K562 (cell line): ENCODE results near the gene FYB1. TPM values are rescaled to one million over a fixed set of nuclear protein-coding genes. Genes with fewer than 3 reads are reported as not detected.

ENCODE experiments used
- ATF3 ChIP-seq, 2 experiments: fragments of 450-650 bp in 1 of 2; sonication (generic) in 1 of 2; formaldehyde crosslinking in 1 of 2; IDR thresholded peaks in 1 of 2; conservative IDR thresholded peaks in 1 of 2; 2 replicates each; pipeline versions ENCODE4 v1.6.1 to v1.8.1; 2016 to 2023; ENCODE audit warnings: mild to moderate bottlenecking in 2 of 2, moderate library complexity in 2 of 2, inconsistent platforms in 1 of 2, missing genetic modification reagents in 1 of 2
- ATF7 ChIP-seq: fragments of 450-650 bp; IDR thresholded peaks from 2 replicates; pipeline ENCODE4 v1.7.1; 2014; ENCODE audit warnings: mild to moderate bottlenecking, moderate library complexity
- CXXC5 ChIP-seq: fragments of 250-450 bp; sonication (Bioruptor Pico); IDR thresholded peaks from 2 replicates; pipeline ENCODE4 v1.8.0; 2022; ENCODE audit warnings: inconsistent platforms, mild to moderate bottlenecking, moderate library complexity
- ESRRA ChIP-seq: fragments of 450-650 bp; IDR thresholded peaks from 2 replicates; pipeline ENCODE4 v1.6.1; 2014; ENCODE audit warnings: low read depth, mild to moderate bottlenecking, moderate library complexity, borderline replicate concordance
- JUND ChIP-seq, 2 experiments: IDR thresholded peaks; 2 replicates in 1 of 2; 3 replicates in 1 of 2; pipeline ENCODE4 v1.6.1; 2011; ENCODE audit warnings: borderline replicate concordance in 2 of 2, low read depth in 2 of 2, low read length in 2 of 2, improper control_type of control experiment in 1 of 2, missing biosample characterization in 1 of 2, missing genetic modification characterization in 1 of 2, missing genetic modification reagents in 1 of 2
- L3MBTL2 ChIP-seq: fragments of 450-650 bp; IDR thresholded peaks from 2 replicates; pipeline ENCODE4 v1.6.1; 2016; ENCODE audit warnings: mild to moderate bottlenecking, moderate library complexity
- MAFF ChIP-seq: IDR thresholded peaks from 2 replicates; pipeline ENCODE4 v1.6.1; 2012; ENCODE audit warnings: low read length, improper control_type of control experiment
- MTA2 ChIP-seq: fragments of 450-650 bp; IDR thresholded peaks from 2 replicates; pipeline ENCODE4 v1.6.1; 2016; ENCODE audit warnings: low read depth
- RFX7 ChIP-seq: fragments of 250-450 bp; sonication (Bioruptor Pico); IDR thresholded peaks from 2 replicates; pipeline ENCODE4 v1.5.1; 2021; ENCODE audit warnings: mild to moderate bottlenecking
- TAL1 ChIP-seq: fragments of 450-650 bp; IDR thresholded peaks from 2 replicates; pipeline ENCODE4 v1.6.1; 2016; ENCODE audit warnings: mild to moderate bottlenecking
- THRAP3 ChIP-seq: fragments of 450-650 bp; IDR thresholded peaks from 2 replicates; pipeline ENCODE4 v1.6.1; 2016; ENCODE audit warnings: mild to moderate bottlenecking, inconsistent platforms, borderline replicate concordance
- TRIM24 ChIP-seq, 2 experiments: fragments of 450-650 bp; IDR thresholded peaks; 2 replicates each; pipeline ENCODE4 v1.6.1; 2016
- XRCC4 ChIP-seq: IDR thresholded peaks from one replicate; pipeline ENCODE4 v1.6.1; 2011; ENCODE audit not compliant: insufficient read depth, insufficient read length; ENCODE audit errors: extremely low read depth
- ZNF57 ChIP-seq: fragments of 450-650 bp; formaldehyde crosslinking; IDR thresholded peaks from 2 replicates; pipeline ENCODE4 v1.4.0; 2020; ENCODE audit warnings: mild to moderate bottlenecking, moderate library complexity
- polyA plus RNA-seq, 8 experiments: library from polyadenylated mRNA; depleted of rRNA in 4 of 8; stranded (reverse) in 5 of 8; unstranded in 3 of 8; fragments of >200 nt; fragmentation: Nextera tagmentation in 2 of 8; fragmentation: Illumina TruSeq in 1 of 8; extraction: Ambion mirVana in 2 of 8; extraction: Trizol in 1 of 8; gene quantifications; 2 replicates each; pipeline versions ENCODE4 v1.2.1 to v1.2.3, GENCODE V29; 2011 to 2014; ENCODE audit warnings: inconsistent platforms in 1 of 8, missing spikeins in 1 of 8
- total RNA-seq, 7 experiments: library from RNA; depleted of rRNA in 6 of 7; stranded (reverse); fragments of >200 nt in 6 of 7; fragmentation: Illumina TruSeq in 2 of 7; extraction: Trizol in 2 of 7; gene quantifications; 2 replicates each; pipeline versions ENCODE4 v1.2.1 to v1.2.3, GENCODE V29; 2011 to 2021; ENCODE audit warnings: low replicate concordance in 1 of 7
- TF ChIP-seq, protein P1 (sequence below): sonication (generic); formaldehyde crosslinking; IDR thresholded peaks from 2 replicates; pipeline ENCODE4 v1.8.0; 2023; ENCODE audit warnings: mild to moderate bottlenecking, missing genetic modification reagents
- TF ChIP-seq, protein P2 (sequence below): fragments of 450-650 bp; IDR thresholded peaks from 2 replicates; pipeline ENCODE4 v1.6.1; 2017; ENCODE audit warnings: antibody characterized with exemption, mild to moderate bottlenecking
- TF ChIP-seq, protein P3 (sequence below): fragments of 250-450 bp; sonication (Bioruptor Pico); IDR thresholded peaks from 2 replicates; pipeline ENCODE4 v1.8.0; 2022; ENCODE audit warnings: inconsistent platforms

Gene FYB1
- total and polyA plus RNA-seq, 9 of the 15 experiments (the other 6 are each of a cell fraction or from before 2014, with no cell fraction given) = 4.7 to 31.5 (median 9.7) TPM

DNA sequence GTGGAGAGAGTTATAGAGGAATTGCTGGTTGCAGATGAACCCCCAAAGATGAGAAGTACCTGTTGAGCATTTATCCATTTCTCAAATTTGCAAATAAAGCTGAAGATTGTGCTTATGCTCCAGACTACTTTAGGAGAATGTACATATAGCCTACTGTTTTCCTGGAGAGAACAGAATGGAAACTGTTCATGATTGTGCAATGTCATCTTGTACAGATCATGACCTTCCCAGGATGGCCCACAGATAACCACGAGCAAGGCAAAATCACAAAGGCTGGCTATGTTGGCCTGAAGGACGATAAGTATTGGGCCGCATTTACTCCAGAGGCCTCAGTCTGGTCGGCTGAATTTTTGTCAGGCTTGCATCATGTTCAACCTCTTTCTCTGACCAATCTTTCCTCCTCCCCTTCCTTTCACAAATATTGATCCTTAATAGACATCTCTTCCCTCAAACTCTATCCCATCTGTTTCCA lies 116.6 kb downstream of the FYB1 start (continued):
- TF ChIP-seq, protein P1, sequence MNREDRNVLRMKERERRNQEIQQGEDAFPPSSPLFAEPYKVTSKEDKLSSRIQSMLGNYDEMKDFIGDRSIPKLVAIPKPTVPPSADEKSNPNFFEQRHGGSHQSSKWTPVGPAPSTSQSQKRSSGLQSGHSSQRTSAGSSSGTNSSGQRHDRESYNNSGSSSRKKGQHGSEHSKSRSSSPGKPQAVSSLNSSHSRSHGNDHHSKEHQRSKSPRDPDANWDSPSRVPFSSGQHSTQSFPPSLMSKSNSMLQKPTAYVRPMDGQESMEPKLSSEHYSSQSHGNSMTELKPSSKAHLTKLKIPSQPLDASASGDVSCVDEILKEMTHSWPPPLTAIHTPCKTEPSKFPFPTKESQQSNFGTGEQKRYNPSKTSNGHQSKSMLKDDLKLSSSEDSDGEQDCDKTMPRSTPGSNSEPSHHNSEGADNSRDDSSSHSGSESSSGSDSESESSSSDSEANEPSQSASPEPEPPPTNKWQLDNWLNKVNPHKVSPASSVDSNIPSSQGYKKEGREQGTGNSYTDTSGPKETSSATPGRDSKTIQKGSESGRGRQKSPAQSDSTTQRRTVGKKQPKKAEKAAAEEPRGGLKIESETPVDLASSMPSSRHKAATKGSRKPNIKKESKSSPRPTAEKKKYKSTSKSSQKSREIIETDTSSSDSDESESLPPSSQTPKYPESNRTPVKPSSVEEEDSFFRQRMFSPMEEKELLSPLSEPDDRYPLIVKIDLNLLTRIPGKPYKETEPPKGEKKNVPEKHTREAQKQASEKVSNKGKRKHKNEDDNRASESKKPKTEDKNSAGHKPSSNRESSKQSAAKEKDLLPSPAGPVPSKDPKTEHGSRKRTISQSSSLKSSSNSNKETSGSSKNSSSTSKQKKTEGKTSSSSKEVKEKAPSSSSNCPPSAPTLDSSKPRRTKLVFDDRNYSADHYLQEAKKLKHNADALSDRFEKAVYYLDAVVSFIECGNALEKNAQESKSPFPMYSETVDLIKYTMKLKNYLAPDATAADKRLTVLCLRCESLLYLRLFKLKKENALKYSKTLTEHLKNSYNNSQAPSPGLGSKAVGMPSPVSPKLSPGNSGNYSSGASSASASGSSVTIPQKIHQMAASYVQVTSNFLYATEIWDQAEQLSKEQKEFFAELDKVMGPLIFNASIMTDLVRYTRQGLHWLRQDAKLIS (CRISPR knock-in tag) = no peak
- TF ChIP-seq ATF3 (IDR thresholded peaks at IDR 0.05) (peak; percentile 57; the same call in 1 of the 2 replicates), ATF3 (CRISPR knock-in tag; conservative IDR thresholded peaks at IDR 0.05) (no peak), ATF7 (peak; percentile 53; the same call in 1 of the 2 replicates), RFX7 (CRISPR knock-in tag) (no peak), CXXC5 (CRISPR knock-in tag) (peak; percentile 38; the same call in 1 of the 2 replicates), THRAP3 (no peak), MAFF (peak; percentile 56; the same call in 1 of the 2 replicates), ZNF57 (CRISPR knock-in tag) (no peak), JUND (IDR thresholded peaks at IDR 0.05; ENCODE audit: borderline replicate concordance, low read depth, low read length) (peak; percentile 57; the same call in 1 of the 2 replicates), JUND (tag; IDR thresholded peaks at IDR 0.05; ENCODE audit: borderline replicate concordance, low read depth, low read length) (no peak; the same call in 2 of the 3 replicates), MTA2 (peak; percentile 31; the same call in 1 of the 2 replicates), L3MBTL2 (peak; percentile 63), XRCC4 (no peak), TRIM24 (IDR thresholded peaks at IDR 0.05) (peak in 1 of 2 experiments; percentile 41; a peak in 1 of 4 replicates), TAL1 (peak; percentile 51), ESRRA (peak; percentile 85)
- TF ChIP-seq, protein P2, sequence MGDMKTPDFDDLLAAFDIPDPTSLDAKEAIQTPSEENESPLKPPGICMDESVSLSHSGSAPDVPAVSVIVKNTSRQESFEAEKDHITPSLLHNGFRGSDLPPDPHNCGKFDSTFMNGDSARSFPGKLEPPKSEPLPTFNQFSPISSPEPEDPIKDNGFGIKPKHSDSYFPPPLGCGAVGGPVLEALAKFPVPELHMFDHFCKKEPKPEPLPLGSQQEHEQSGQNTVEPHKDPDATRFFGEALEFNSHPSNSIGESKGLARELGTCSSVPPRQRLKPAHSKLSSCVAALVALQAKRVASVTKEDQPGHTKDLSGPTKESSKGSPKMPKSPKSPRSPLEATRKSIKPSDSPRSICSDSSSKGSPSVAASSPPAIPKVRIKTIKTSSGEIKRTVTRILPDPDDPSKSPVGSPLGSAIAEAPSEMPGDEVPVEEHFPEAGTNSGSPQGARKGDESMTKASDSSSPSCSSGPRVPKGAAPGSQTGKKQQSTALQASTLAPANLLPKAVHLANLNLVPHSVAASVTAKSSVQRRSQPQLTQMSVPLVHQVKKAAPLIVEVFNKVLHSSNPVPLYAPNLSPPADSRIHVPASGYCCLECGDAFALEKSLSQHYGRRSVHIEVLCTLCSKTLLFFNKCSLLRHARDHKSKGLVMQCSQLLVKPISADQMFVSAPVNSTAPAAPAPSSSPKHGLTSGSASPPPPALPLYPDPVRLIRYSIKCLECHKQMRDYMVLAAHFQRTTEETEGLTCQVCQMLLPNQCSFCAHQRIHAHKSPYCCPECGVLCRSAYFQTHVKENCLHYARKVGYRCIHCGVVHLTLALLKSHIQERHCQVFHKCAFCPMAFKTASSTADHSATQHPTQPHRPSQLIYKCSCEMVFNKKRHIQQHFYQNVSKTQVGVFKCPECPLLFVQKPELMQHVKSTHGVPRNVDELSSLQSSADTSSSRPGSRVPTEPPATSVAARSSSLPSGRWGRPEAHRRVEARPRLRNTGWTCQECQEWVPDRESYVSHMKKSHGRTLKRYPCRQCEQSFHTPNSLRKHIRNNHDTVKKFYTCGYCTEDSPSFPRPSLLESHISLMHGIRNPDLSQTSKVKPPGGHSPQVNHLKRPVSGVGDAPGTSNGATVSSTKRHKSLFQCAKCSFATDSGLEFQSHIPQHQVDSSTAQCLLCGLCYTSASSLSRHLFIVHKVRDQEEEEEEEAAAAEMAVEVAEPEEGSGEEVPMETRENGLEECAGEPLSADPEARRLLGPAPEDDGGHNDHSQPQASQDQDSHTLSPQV = 0 out of 2 replicates have a peak, but pooled peaks have one; percentile 47
- TF ChIP-seq, protein P3, sequence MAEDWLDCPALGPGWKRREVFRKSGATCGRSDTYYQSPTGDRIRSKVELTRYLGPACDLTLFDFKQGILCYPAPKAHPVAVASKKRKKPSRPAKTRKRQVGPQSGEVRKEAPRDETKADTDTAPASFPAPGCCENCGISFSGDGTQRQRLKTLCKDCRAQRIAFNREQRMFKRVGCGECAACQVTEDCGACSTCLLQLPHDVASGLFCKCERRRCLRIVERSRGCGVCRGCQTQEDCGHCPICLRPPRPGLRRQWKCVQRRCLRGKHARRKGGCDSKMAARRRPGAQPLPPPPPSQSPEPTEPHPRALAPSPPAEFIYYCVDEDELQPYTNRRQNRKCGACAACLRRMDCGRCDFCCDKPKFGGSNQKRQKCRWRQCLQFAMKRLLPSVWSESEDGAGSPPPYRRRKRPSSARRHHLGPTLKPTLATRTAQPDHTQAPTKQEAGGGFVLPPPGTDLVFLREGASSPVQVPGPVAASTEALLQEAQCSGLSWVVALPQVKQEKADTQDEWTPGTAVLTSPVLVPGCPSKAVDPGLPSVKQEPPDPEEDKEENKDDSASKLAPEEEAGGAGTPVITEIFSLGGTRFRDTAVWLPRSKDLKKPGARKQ (CRISPR knock-in tag) = no peak
